ENCODE data around the gene REV3L.

DNA sequence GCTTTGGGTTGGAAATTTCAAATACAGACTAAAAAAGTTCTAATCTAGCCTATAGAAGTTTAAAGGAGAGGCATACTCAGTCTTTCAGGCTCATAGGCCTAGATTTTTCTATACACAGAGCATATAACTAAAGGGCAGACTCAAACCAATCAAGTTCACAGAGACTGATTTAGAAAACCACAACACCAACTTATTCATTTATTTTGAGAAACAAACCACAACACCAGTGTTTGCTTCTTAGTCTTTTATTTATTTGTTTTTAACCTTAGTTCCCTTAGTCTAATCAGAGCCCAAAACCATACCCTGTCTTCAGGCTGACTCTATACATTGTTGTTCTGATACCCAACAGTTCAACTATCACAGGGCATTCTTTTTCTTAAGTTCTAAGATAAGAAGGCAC is 103.7 kb downstream of the REV3L start:
- TF ChIP-seq, protein P1, sequence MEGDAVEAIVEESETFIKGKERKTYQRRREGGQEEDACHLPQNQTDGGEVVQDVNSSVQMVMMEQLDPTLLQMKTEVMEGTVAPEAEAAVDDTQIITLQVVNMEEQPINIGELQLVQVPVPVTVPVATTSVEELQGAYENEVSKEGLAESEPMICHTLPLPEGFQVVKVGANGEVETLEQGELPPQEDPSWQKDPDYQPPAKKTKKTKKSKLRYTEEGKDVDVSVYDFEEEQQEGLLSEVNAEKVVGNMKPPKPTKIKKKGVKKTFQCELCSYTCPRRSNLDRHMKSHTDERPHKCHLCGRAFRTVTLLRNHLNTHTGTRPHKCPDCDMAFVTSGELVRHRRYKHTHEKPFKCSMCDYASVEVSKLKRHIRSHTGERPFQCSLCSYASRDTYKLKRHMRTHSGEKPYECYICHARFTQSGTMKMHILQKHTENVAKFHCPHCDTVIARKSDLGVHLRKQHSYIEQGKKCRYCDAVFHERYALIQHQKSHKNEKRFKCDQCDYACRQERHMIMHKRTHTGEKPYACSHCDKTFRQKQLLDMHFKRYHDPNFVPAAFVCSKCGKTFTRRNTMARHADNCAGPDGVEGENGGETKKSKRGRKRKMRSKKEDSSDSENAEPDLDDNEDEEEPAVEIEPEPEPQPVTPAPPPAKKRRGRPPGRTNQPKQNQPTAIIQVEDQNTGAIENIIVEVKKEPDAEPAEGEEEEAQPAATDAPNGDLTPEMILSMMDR (IDR thresholded peaks at IDR 0.05), result no peak
- no peak for TF ChIP-seq POLR2A (IDR thresholded peaks at IDR 0.05; ENCODE audit: low read depth)

All from esophagus muscularis mucosa (tissue), 3 donors.